Astrocyte (in vitro differentiated cells and primary cell): Measurements from ENCODE around the gene LRRFIP1. TPM values are rescaled to one million over a fixed set of nuclear protein-coding genes. Genes with fewer than 3 reads are reported as not detected.
A peak's percentile ranks its signal among the peaks of the same experiment; 100 is the strongest.

Experiments used
- DNase-seq: peaks from one replicate; pipeline ENCODE4 v3.0.0-alpha.2; 2010; ENCODE audit warnings: low read depth
- FAIRE-seq: peaks from 2 replicates; lab custom pipeline; 2011; peaks lifted over from hg19 to GRCh38; lab: Jason Lieb, UNC
- H2AFZ ChIP-seq: 2 replicates; pipeline ENCODE4 v1.6.0; 2012; ENCODE audit warnings: low read depth, low read length, inconsistent platforms
- H3K27ac ChIP-seq: 2 replicates; pipeline ENCODE4 v1.5.1; 2011; ENCODE audit warnings: low read depth, low read length, inconsistent platforms
- H3K27me3 ChIP-seq: 2 replicates; pipeline ENCODE4 v1.6.0; 2011; ENCODE audit warnings: low read length, inconsistent platforms; ENCODE audit not compliant: insufficient read depth
- H3K36me3 ChIP-seq: 2 replicates; pipeline ENCODE4 v1.5.1; 2011; ENCODE audit warnings: low read length, inconsistent platforms; ENCODE audit not compliant: insufficient read depth
- H3K4me1 ChIP-seq: 2 replicates; pipeline ENCODE4 v1.5.1; 2011; ENCODE audit warnings: low read length, inconsistent platforms; ENCODE audit not compliant: insufficient read depth
- H3K4me2 ChIP-seq: 2 replicates; pipeline ENCODE4 v1.6.0; 2012; ENCODE audit warnings: low read length, inconsistent platforms
- H3K4me3 ChIP-seq: 2 replicates; pipeline ENCODE4 v1.5.1; 2011; ENCODE audit warnings: low read depth, mild to moderate bottlenecking, low read length, inconsistent platforms; ENCODE audit not compliant: insufficient read depth
- H3K79me2 ChIP-seq: 2 replicates; pipeline ENCODE4 v1.6.0; 2012; ENCODE audit warnings: mild to moderate bottlenecking, low read length, inconsistent platforms; ENCODE audit not compliant: insufficient read depth
- H3K9ac ChIP-seq: 2 replicates; pipeline ENCODE4 v1.6.0; 2012; ENCODE audit warnings: mild to moderate bottlenecking, low read length, inconsistent platforms
- H3K9me3 ChIP-seq: 2 replicates; pipeline ENCODE4 v1.5.1; 2012; ENCODE audit warnings: low read depth, mild to moderate bottlenecking, low read length, inconsistent platforms; ENCODE audit not compliant: insufficient read depth
- H4K20me1 ChIP-seq: 2 replicates; pipeline ENCODE4 v1.6.0; 2012; ENCODE audit warnings: low read length, inconsistent platforms; ENCODE audit not compliant: insufficient read depth
- H3K27ac Mint-ChIP-seq: one replicate; pipeline ENCODE4 v1.8.0; 2021; ENCODE audit warnings: mild to moderate bottlenecking, mixed read lengths; ENCODE audit not compliant: unreplicated experiment
- H3K27me3 Mint-ChIP-seq: one replicate; pipeline ENCODE4 v1.8.0; 2021; ENCODE audit warnings: low read depth, mixed read lengths; ENCODE audit not compliant: unreplicated experiment
- H3K36me3 Mint-ChIP-seq: one replicate; pipeline ENCODE4 v1.8.0; 2021; ENCODE audit warnings: low read depth, mixed read lengths; ENCODE audit not compliant: unreplicated experiment
- H3K4me1 Mint-ChIP-seq: one replicate; pipeline ENCODE4 v1.8.0; 2021; ENCODE audit warnings: low read depth, mixed read lengths; ENCODE audit not compliant: unreplicated experiment
- H3K4me3 Mint-ChIP-seq: one replicate; pipeline ENCODE4 v1.8.0; 2021; ENCODE audit warnings: mild to moderate bottlenecking, moderate library complexity, mixed read lengths; ENCODE audit not compliant: unreplicated experiment
- H3K9me3 Mint-ChIP-seq: one replicate; pipeline ENCODE4 v1.8.0; 2021; ENCODE audit warnings: mild to moderate bottlenecking, mixed read lengths; ENCODE audit not compliant: unreplicated experiment
- EZH2 ChIP-seq: IDR thresholded peaks from 2 replicates; pipeline ENCODE4 v1.6.1; 2012; ENCODE audit warnings: mild to moderate bottlenecking, low read length, inconsistent platforms; ENCODE audit not compliant: insufficient read depth
- total RNA-seq: library from RNA; stranded (reverse); gene quantifications from 2 replicates; pipeline ENCODE4 v1.2.1, GENCODE V29; 2021
- TF ChIP-seq, protein P1 (sequence below): IDR thresholded peaks from 2 replicates; pipeline ENCODE4 v1.5.1; 2011; ENCODE audit warnings: low read depth, mild to moderate bottlenecking, inconsistent platforms, low read length, moderate library complexity; ENCODE audit not compliant: insufficient read depth

LRRFIP1 gene
- total RNA-seq, 1 donor from 2014 or later: 83.3 TPM

DNA sequence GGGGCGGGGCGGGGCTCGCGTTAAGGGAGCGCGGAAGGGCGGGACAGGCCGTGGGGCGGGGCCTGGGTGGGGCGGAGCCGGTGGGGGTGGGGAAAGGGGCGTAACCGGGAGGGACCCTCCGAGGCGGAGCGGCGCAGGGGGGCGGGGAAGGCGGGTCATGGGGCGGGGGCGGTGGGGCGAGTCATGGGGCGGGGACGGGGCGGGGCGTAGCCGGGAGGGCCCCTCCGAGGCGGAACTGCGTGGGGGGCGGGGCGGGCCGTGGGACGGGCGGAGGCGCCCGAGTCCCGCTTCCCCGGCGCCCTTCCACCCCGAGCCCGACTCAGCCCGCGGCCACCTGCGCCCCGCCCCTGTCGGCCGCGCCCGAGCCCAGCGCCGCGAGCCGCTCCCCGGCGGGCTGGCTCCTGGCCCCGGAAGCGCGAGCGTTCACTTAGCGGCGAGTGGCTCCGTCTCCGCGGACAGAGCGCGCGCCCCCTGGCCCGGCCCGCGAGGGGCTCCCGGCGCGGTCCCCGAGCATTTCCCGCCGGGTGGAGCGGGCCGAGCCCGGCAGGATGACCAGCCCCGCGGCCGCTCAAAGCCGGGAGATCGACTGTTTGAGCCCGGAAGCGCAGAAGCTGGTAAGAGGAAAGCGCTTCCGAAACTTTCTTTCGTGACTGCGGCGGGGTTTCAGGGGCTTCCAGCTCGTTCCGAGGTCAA is 64.7 kb downstream of the LRRFIP1 start:
- H4K20me1 ChIP-seq: peaks cover 34% of the 10 kb centered on the region
- peaks cover 47% of the 10 kb centered on the region for H3K4me1 Mint-ChIP-seq
- H3K79me2 ChIP-seq: peaks cover 47% of the 10 kb centered on the region
- peak overlapping the region; percentile 75 for H3K4me3 ChIP-seq
- H2AFZ ChIP-seq: no peak overlapping the region
- H3K4me3 Mint-ChIP-seq: peak overlapping the region; percentile 90
- TF ChIP-seq, protein P1, sequence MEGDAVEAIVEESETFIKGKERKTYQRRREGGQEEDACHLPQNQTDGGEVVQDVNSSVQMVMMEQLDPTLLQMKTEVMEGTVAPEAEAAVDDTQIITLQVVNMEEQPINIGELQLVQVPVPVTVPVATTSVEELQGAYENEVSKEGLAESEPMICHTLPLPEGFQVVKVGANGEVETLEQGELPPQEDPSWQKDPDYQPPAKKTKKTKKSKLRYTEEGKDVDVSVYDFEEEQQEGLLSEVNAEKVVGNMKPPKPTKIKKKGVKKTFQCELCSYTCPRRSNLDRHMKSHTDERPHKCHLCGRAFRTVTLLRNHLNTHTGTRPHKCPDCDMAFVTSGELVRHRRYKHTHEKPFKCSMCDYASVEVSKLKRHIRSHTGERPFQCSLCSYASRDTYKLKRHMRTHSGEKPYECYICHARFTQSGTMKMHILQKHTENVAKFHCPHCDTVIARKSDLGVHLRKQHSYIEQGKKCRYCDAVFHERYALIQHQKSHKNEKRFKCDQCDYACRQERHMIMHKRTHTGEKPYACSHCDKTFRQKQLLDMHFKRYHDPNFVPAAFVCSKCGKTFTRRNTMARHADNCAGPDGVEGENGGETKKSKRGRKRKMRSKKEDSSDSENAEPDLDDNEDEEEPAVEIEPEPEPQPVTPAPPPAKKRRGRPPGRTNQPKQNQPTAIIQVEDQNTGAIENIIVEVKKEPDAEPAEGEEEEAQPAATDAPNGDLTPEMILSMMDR: no peak
- no peak for TF ChIP-seq EZH2
- H3K27ac Mint-ChIP-seq: no peak overlapping the region
- no peaks in the 10 kb centered on the region for H3K9me3 Mint-ChIP-seq
- no peaks in the 10 kb centered on the region for H3K36me3 ChIP-seq
- no peaks in the 10 kb centered on the region for H3K27me3 Mint-ChIP-seq
- H3K27me3 ChIP-seq: no peaks in the 10 kb centered on the region
- peak overlapping the region; percentile 98 for H3K9ac ChIP-seq
- FAIRE-seq: no peak
- H3K36me3 Mint-ChIP-seq: peaks cover 4% of the 10 kb centered on the region
- DNase-seq: peak; percentile 66
- H3K4me1 ChIP-seq: peaks cover 64% of the 10 kb centered on the region
- H3K9me3 ChIP-seq: no peaks in the 10 kb centered on the region
- H3K27ac ChIP-seq: peak overlapping the region; percentile 88
- peak overlapping the region; percentile 95 for H3K4me2 ChIP-seq

DNA sequence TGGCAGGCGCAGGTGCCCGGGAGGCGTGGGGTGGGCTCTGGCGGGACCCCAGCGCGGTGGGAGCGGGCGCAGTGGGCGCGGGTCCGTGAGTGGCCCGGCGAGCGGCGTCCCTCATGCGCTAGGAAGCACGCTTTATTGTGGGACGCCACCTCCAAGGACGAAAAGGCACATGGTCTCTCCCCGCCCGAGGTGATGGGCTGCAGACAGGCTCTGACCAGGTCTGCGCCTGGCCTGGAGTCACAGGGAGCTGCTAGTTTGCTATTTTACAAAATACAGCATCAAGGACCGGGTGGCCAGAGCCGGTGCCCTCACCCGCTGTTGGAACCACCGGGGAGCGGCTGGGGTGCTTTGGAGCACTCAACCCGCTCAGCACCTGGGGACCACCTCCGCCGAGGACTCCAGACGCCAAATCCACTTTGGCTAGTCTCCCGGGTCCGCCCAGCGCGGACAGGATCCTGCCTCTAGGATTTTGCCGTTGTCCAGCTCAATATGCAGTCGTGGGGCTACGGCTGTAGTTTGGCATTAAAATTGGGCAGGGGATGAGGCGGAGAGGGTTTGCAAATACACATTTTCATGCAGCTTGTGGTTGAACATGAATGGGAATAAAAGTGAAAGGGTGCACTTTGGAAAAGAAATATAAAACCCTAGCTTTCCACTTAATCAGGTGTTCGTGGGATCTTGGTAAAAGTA is 65.4 kb downstream of the LRRFIP1 start:
- Mint-ChIP-seq H3K9me3 (no peaks in the 10 kb centered on the region), H3K4me1 (peaks cover 51% of the 10 kb centered on the region), H3K27me3 (no peaks in the 10 kb centered on the region), H3K4me3 (peak overlapping the region; percentile 90), H3K27ac (peak overlapping the region; percentile 23), H3K36me3 (peaks cover 3% of the 10 kb centered on the region)
- FAIRE-seq: no peak
- no peak for DNase-seq
- Histone ChIP-seq H4K20me1 (peaks cover 41% of the 10 kb centered on the region), H3K4me2 (peak overlapping the region; percentile 95), H3K27me3 (no peaks in the 10 kb centered on the region), H2AFZ (no peak overlapping the region), H3K9ac (peak overlapping the region; percentile 98), H3K4me1 (peaks cover 66% of the 10 kb centered on the region), H3K27ac (peak overlapping the region; percentile 88), H3K4me3 (peak overlapping the region; percentile 75), H3K36me3 (no peaks in the 10 kb centered on the region), H3K9me3 (no peaks in the 10 kb centered on the region), H3K79me2 (peaks cover 54% of the 10 kb centered on the region)
- TF ChIP-seq EZH2: no peak
- TF ChIP-seq, protein P1: no peak
